Calu3 (cell line): ENCODE data around the gene JAZF1. TPM values are rescaled to one million over a fixed set of nuclear protein-coding genes. Genes with fewer than 3 reads are reported as not detected.

ENCODE experiments used
- BruUV-seq: library from RNA; stranded (reverse); fragments of 400-500 nt; replicated peaks from 2 replicates; lab custom pipeline; 2021; lab: Mats Ljungman, UMichigan
- CTCF ChIA-PET: fragments of 300-600 bp; sonication (Branson Sonifier 250); formaldehyde crosslinking; loops from one replicate; lab custom pipeline; 2022; ENCODE audit warnings: antibody characterized with exemption; lab: Charles Lee
- DNase-seq: peaks from one replicate; pipeline ENCODE4 v3.0.0; 2022
- H3K27ac Mint-ChIP-seq: one replicate; pipeline ENCODE4 v1.8.0; 2022; ENCODE audit warnings: mixed read lengths; ENCODE audit not compliant: unreplicated experiment
- H3K27me3 Mint-ChIP-seq: one replicate; pipeline ENCODE4 v1.8.0; 2022; ENCODE audit warnings: mixed read lengths; ENCODE audit not compliant: unreplicated experiment
- H3K36me3 Mint-ChIP-seq: one replicate; pipeline ENCODE4 v1.8.0; 2022; ENCODE audit warnings: mild to moderate bottlenecking, moderate library complexity, mixed read lengths; ENCODE audit not compliant: insufficient read depth, unreplicated experiment
- H3K4me1 Mint-ChIP-seq: one replicate; pipeline ENCODE4 v1.8.0; 2022; ENCODE audit warnings: mild to moderate bottlenecking, low read depth, mixed read lengths; ENCODE audit not compliant: unreplicated experiment
- H3K4me3 Mint-ChIP-seq: one replicate; pipeline ENCODE4 v1.8.0; 2022; ENCODE audit warnings: mild to moderate bottlenecking, low read depth, moderate library complexity, mixed read lengths; ENCODE audit not compliant: unreplicated experiment
- H3K9me3 Mint-ChIP-seq: one replicate; pipeline ENCODE4 v1.8.0; 2022; ENCODE audit warnings: low read depth, mixed read lengths; ENCODE audit not compliant: unreplicated experiment
- intact Hi-C: fragments of 100-400 bp; cut with micrococcal nuclease; formaldehyde crosslinking; loops from one replicate; pipeline ENCODE4 v1.10.0; 2022; ENCODE audit not compliant: unreplicated experiment
- total RNA-seq: library from RNA; stranded (reverse); gene quantifications from 2 replicates; pipeline ENCODE4 v1.2.3, GENCODE V29; 2022
- TF ChIP-seq, protein P1 (sequence below): fragments of 200-600 bp; IDR thresholded peaks from one replicate; pipeline ENCODE4 v1.8.0; 2022; ENCODE audit warnings: antibody characterized with exemption; ENCODE audit not compliant: unreplicated experiment

JAZF1 gene
- total RNA-seq, 1 experiment from 2014 or later = 10.7 TPM

DNA sequence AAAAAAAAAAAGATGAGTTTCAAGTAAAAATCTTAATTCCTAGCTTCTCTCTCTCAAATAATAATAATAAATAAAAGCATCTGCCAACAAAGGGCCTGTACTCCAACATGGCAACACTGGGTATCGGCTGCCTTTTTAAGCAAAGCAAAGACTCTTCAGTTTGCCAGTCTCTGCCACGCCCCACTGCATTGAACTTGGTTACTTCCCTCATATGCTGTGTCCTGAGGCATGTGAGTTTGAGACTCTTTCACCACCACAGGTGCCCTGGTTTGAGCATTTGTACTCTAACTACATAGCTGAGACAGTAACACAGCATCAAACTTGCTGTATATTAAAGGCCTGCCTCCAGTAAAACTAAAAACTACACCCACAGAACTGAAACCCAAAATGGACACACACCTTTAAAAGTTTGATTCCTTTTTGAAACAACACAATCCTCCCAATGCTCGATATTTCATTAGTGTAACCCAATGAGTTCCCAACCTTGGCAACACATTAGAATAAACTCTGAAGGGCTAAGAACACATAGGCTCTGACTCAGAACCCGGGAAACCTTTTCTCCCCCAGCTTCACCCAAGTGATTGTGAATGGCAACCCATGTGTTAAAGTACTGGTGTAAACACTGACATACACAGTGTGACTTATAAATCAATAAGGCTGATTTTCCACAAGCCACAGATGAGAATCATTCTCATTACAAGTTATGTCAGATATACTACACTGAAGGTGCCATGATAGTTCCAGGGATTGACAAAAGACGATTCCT lies 12.0 kb downstream of the JAZF1 start:
- H3K4me1 Mint-ChIP-seq = peaks cover 13% of the 10 kb centered on the region
- CTCF ChIA-PET = interaction anchor here (0.6 kb wide), 1 partner anchor 12 kb away, joined by 6 read pairs; the partner anchor contains the start of gene JAZF1
- H3K9me3 Mint-ChIP-seq = no peaks in the 10 kb centered on the region
- no peaks in the 10 kb centered on the region for H3K27me3 Mint-ChIP-seq
- H3K27ac Mint-ChIP-seq = peak overlapping the region; percentile 27
- intact Hi-C loops = no loop called here
- TF ChIP-seq, protein P1, sequence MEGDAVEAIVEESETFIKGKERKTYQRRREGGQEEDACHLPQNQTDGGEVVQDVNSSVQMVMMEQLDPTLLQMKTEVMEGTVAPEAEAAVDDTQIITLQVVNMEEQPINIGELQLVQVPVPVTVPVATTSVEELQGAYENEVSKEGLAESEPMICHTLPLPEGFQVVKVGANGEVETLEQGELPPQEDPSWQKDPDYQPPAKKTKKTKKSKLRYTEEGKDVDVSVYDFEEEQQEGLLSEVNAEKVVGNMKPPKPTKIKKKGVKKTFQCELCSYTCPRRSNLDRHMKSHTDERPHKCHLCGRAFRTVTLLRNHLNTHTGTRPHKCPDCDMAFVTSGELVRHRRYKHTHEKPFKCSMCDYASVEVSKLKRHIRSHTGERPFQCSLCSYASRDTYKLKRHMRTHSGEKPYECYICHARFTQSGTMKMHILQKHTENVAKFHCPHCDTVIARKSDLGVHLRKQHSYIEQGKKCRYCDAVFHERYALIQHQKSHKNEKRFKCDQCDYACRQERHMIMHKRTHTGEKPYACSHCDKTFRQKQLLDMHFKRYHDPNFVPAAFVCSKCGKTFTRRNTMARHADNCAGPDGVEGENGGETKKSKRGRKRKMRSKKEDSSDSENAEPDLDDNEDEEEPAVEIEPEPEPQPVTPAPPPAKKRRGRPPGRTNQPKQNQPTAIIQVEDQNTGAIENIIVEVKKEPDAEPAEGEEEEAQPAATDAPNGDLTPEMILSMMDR = no peak
- no TSS peak for BruUV-seq
- H3K36me3 Mint-ChIP-seq = no peaks in the 10 kb centered on the region
- H3K4me3 Mint-ChIP-seq = no peak overlapping the region
- DNase-seq = no peak

DNA sequence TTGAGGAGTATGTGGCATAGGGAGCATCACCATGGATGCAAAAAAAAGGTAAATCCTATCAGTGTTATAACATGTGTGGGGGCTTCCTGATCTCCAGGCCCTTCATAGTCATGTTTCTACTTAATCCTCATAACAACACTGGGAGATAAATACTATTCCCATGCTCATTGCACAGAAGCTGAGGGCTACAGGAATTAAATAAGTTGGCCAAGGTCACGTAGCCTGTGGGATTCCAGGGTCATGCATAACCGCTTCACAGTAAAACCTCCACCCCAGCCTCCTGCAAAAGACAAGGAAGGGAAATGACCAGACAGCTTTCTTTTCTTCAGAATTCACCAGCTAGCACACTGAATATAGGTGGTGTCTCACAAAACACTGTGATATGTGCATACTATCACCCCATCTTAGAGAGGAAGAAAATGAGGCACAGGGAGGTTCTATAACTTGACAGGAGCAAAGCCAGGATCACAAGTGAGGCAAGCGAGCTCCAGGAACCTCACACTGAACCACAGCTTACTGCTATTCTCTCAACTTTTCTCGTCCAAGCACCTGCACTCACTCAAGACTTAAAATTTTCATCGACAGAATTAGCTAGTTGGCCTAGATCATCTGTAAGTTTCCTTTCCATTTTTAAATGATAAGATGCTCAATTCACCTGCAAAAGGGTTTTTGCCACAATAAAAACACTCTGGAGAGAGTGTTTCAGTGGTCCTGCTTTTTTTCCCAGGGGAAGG lies 13.4 kb downstream of the JAZF1 start:
- no peaks in the 10 kb centered on the region for H3K36me3 Mint-ChIP-seq
- TF ChIP-seq, protein P1 = no peak
- no peaks in the 10 kb centered on the region for H3K9me3 Mint-ChIP-seq
- H3K27me3 Mint-ChIP-seq = no peaks in the 10 kb centered on the region
- CTCF ChIA-PET = interaction anchor here (0.8 kb wide), 1 partner anchor 10 kb away, joined by 3 read pairs; no protein-coding TSS in a partner anchor
- intact Hi-C loops = no loop called here
- no peak overlapping the region for H3K27ac Mint-ChIP-seq
- BruUV-seq = no TSS peak
- peaks cover 13% of the 10 kb centered on the region for H3K4me1 Mint-ChIP-seq
- no peak overlapping the region for H3K4me3 Mint-ChIP-seq
- no peak for DNase-seq

DNA sequence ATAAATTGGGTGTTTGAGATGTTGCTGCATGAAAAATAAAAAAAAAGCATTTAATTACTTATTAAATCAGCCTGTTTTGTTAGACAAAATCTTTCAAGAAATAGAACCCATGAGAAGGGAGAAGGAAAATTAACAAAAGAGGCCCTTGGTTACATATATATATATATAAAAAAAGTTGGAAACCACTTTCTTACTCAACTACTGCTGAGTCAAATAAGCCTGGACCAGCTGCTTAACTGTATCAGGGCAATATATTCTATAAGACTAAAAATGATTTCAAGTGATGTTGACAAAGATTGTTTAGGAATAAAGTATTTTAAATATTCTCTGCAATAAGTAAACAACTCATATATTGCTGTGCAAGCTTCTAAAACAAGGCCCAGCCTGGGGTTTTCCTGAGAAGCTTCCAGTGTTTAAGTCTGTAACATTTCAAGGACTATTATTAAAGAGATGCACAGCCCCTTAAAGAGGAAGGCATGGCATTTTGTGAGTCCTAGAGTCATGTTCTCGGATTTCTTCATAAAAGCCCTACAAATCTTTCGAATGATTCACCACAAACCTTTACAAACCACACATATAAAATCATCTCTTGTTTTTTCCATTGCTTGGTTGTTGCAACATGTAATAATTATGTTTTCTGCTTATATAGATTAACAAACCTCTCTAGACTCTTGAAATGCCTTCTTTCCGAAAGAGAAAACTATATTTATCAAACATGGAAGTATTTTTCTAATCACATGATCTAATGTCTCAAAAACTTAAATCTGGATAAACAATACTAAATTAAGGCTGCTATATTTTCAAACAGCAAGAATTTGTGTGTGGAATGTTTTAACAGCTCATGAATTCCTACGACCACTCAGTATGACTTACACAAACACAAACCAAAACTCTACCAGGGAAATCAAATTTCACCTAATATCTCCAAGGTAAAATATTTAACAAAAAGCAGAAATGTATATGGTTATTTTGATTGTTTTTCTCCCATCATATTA lies 14.3 kb downstream of the JAZF1 start:
- TF ChIP-seq, protein P1 = no peak
- Mint-ChIP-seq H3K27ac (no peak overlapping the region), H3K4me3 (no peak overlapping the region), H3K4me1 (peaks cover 13% of the 10 kb centered on the region), H3K27me3 (no peaks in the 10 kb centered on the region), H3K9me3 (no peaks in the 10 kb centered on the region), H3K36me3 (no peaks in the 10 kb centered on the region)
- intact Hi-C loops = no loop called here
- CTCF ChIA-PET = interaction anchor here (0.5 to 0.8 kb wide), 2 partner anchors 9 to 33 kb away, joined by 3 read pairs; no protein-coding TSS in a partner anchor
- no peak for DNase-seq
- no TSS peak for BruUV-seq

DNA sequence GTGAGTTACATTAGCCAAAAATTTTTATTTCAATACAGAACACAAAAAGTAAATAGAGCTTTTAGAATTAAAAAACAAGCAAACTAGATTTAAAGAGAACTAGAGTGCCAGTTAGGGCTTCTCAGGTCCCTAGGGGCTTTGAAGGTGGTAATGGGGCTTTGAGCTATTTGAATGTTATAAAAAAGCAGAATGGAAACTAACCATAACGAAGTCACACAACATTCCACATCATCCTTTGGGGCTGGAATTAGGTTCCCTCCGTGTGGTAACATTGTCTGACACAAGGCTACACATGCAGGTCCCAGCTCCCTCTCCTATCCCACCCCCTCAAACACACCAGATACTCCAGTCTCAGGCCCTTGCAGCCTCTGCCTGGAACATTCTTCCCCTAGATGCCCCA lies 15.3 kb downstream of the JAZF1 start:
- CTCF ChIA-PET = no interaction called here
- Mint-ChIP-seq H3K4me1 (peaks cover 13% of the 10 kb centered on the region), H3K27me3 (no peaks in the 10 kb centered on the region), H3K4me3 (no peak overlapping the region), H3K9me3 (no peaks in the 10 kb centered on the region), H3K36me3 (no peaks in the 10 kb centered on the region), H3K27ac (no peak overlapping the region)
- no TSS peak for BruUV-seq
- intact Hi-C loops = no loop called here
- TF ChIP-seq, protein P1 = no peak
- DNase-seq = no peak
